Osteocyte (in vitro differentiated cells): ENCODE data around the gene STX18. TPM values are rescaled to one million over a fixed set of nuclear protein-coding genes. Genes with fewer than 3 reads are reported as not detected.

Experiments
- DNase-seq: peaks from one replicate; pipeline ENCODE4 v3.0.0; 2021; ENCODE audit warnings: mixed read lengths; ENCODE audit not compliant: unreplicated experiment; ENCODE audit errors: extremely low spot score
- H3K27ac Mint-ChIP-seq: one replicate; pipeline ENCODE4 v1.8.0; 2021; ENCODE audit warnings: mild to moderate bottlenecking, mixed read lengths; ENCODE audit not compliant: unreplicated experiment
- H3K27me3 Mint-ChIP-seq: one replicate; pipeline ENCODE4 v1.8.0; 2021; ENCODE audit warnings: mixed read lengths; ENCODE audit not compliant: unreplicated experiment
- H3K36me3 Mint-ChIP-seq: one replicate; pipeline ENCODE4 v1.8.0; 2021; ENCODE audit warnings: mixed read lengths; ENCODE audit not compliant: unreplicated experiment
- H3K4me1 Mint-ChIP-seq: one replicate; pipeline ENCODE4 v1.8.0; 2021; ENCODE audit warnings: mixed read lengths; ENCODE audit not compliant: unreplicated experiment
- H3K4me3 Mint-ChIP-seq: one replicate; pipeline ENCODE4 v1.8.0; 2021; ENCODE audit warnings: mild to moderate bottlenecking, moderate library complexity, mixed read lengths; ENCODE audit not compliant: unreplicated experiment
- H3K9me3 Mint-ChIP-seq: one replicate; pipeline ENCODE4 v1.8.0; 2021; ENCODE audit warnings: mixed read lengths; ENCODE audit not compliant: unreplicated experiment
- CTCF ChIP-seq: fragments of 200-600 bp; sonication (generic); IDR thresholded peaks from 2 replicates; pipeline ENCODE4 v1.5.0; 2021; ENCODE audit warnings: antibody characterized with exemption, mild to moderate bottlenecking, moderate library complexity
- long read RNA-seq: library from polyadenylated mRNA; unstranded; transcript quantifications from one replicate; pipeline ENCODE4 v2.0.0, GENCODE V29; 2021
- total RNA-seq: library from RNA; stranded (reverse); gene quantifications from 2 replicates; pipeline ENCODE4 v1.2.1, GENCODE V29; 2021

The STX18 gene
- total RNA-seq: 26.7 and 29.7 TPM in 2 replicates
- long read RNA-seq, transcript STX18-201 (11 exons, 2,138 nt): major isoform, 170 of 180 reads
- long read RNA-seq, partial matches to known transcripts: 1 of 180 reads
- long read RNA-seq, other reads (novel, unspliced or antisense): 7 of 180 reads

DNA sequence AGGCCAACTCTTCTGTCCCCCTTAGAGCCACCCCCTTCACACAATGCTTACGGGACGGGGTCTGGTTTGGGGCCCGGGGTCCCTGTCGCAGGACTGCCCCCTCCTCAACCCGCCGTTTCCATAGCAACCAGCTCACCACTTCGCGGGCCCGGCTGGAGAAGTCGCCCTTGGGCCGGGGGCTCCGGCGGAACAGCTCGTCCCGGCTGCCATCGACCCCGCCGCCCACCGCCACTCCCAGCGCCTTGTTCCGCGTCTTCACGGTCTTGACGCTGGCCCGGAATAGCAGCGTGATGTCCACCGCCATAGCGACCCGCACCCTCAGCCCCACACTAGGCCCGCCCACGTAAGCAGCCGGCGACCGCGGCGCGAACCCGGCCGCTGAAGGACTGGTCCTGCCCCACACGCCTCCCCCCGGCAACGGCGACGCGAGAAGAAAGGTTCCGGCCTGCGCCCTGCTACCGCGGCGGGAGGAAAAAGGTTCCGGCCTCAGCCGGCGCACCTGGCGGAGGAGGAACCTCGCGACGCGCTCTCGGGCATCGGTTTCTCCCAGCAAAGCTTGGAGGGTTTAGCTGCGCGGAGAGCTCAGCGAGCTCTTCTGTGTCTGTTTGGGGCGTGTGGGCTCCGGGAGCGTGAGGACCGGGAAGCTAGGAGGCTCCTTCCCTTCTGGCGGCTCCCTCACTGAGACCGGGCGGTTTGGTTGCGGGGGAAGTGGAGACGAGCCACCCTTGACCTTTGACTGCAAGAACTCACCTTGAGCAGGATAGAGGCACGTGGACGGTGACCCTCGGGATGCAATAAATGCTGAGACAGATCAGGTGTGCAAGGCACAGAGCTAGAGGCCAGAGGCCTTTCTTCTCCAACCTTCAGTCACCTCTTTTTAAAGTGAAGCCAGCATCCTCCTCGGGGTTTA is at the start of gene STX18:
TSS of gene STX18 (minus strand) at position 388 of the 910 bp plus-strand sequence. CDS start at position 304, 84 bp downstream.
- H3K4me1 Mint-ChIP-seq: peaks cover 34% of the 10 kb centered on the region
- H3K36me3 Mint-ChIP-seq: no peaks in the 10 kb centered on the region
- H3K9me3 Mint-ChIP-seq: no peaks in the 10 kb centered on the region
- TF ChIP-seq CTCF: no peak
- H3K4me3 Mint-ChIP-seq: peak within 1 kb of the TSS; percentile 92
- H3K27me3 Mint-ChIP-seq: no peaks in the 10 kb centered on the region
- peak within 1 kb of the TSS; percentile 89 for H3K27ac Mint-ChIP-seq
- DNase-seq: peak; percentile 95

DNA sequence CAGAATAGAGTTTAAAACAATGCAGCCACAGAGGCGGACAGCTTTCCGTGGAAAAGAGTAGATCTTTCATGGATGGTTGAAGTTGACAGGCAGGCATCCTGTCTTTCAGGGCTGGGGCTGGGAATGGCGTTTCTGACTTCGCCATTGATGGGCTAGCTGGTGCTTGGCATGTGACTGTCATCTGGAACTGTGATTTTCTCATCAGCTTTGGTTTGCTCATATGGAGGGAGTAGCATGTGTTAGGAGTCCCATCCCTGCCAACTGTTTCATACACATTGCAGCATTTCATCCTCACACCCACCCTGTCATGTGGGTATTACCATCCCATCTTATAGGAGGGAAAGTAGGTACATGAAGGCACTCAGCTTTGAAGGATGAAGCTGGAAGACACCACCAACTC is 49.2 kb upstream of the STX18 start:
- no peak for DNase-seq
- no peak overlapping the region for H3K27ac Mint-ChIP-seq

DNA sequence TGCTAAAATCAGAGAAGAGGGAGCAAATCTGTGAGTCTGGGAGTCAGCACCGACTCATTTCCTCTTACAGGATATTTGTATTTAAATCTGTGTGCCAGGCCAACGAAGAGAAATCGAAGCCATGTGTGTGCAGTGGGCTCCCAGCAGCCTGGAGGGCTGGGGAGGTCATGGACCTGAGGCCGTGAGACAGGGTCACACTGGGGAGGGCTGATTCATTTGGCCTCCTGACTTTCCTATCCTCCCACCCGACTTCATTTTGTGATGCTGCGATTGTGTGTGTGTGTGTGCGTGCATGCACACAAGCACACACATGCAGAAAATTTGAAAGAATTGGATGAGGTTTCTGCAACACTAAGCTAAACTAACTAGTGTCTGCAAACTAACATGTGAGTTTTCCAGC is 48.7 kb upstream of the STX18 start:
- no peak overlapping the region for H3K4me3 Mint-ChIP-seq
- peaks cover 8% of the 10 kb centered on the region for H3K36me3 Mint-ChIP-seq
- TF ChIP-seq CTCF: no peak
- H3K9me3 Mint-ChIP-seq: peaks cover 12% of the 10 kb centered on the region
- no peaks in the 10 kb centered on the region for H3K27me3 Mint-ChIP-seq
- no peak overlapping the region for H3K27ac Mint-ChIP-seq
- H3K4me1 Mint-ChIP-seq: peaks cover 13% of the 10 kb centered on the region
- no peak for DNase-seq

More for the DNA sequence above, 49.2 kb upstream of the STX18 start:
- Mint-ChIP-seq H3K4me1 (peaks cover 9% of the 10 kb centered on the region), H3K36me3 (peaks cover 8% of the 10 kb centered on the region), H3K9me3 (peaks cover 15% of the 10 kb centered on the region), H3K27me3 (no peaks in the 10 kb centered on the region), H3K4me3 (no peak overlapping the region)
- TF ChIP-seq CTCF: no peak

DNA sequence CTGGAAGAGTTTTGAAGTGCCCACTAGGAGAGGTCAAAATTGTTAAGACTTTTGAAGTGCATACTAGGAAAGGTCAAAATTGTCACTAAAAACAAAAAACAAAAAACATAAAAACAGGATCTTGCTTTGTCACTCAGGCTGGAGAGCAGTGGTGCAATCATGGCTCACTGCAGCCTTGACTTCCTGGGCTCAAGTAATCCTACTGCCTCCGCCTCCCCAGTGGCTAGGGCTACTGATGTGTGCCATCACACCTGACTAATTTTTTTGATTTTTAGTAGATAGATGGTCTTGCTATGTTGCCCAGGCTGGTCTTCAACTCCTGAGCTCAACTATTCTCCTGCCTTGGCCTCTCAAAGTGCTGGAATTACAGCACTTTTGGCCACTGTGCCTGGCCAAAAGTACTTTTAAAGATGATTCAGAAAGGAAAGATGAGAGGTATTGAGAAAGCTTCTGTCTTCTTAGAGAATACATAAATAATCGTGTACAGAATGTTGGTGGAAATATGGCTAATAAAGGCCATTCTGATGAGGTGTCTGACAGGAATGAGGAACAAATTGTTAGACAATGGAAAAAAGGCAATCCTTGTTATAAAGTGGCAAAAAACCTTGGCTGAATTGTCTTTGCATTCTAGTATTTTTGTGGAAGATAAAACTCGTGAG is 43.3 kb upstream of the STX18 start:
- peaks cover 9% of the 10 kb centered on the region for H3K4me1 Mint-ChIP-seq
- peaks cover 9% of the 10 kb centered on the region for H3K9me3 Mint-ChIP-seq
- H3K27ac Mint-ChIP-seq: no peak overlapping the region
- no peak for DNase-seq
- TF ChIP-seq CTCF: no peak
- H3K27me3 Mint-ChIP-seq: no peaks in the 10 kb centered on the region
- no peak overlapping the region for H3K4me3 Mint-ChIP-seq
- H3K36me3 Mint-ChIP-seq: peaks cover 9% of the 10 kb centered on the region

GRCh38 chr4:4583606-4584005 is 41.8 kb upstream of the STX18 start:
- Mint-ChIP-seq H3K36me3 (peaks cover 9% of the 10 kb centered on the region), H3K27me3 (no peaks in the 10 kb centered on the region), H3K9me3 (peaks cover 9% of the 10 kb centered on the region), H3K4me1 (peaks cover 9% of the 10 kb centered on the region), H3K27ac (no peak overlapping the region), H3K4me3 (no peak overlapping the region)
- DNase-seq: no peak
- TF ChIP-seq CTCF: no peak
